Measurements from ENCODE around the gene TTLL13.

DNA sequence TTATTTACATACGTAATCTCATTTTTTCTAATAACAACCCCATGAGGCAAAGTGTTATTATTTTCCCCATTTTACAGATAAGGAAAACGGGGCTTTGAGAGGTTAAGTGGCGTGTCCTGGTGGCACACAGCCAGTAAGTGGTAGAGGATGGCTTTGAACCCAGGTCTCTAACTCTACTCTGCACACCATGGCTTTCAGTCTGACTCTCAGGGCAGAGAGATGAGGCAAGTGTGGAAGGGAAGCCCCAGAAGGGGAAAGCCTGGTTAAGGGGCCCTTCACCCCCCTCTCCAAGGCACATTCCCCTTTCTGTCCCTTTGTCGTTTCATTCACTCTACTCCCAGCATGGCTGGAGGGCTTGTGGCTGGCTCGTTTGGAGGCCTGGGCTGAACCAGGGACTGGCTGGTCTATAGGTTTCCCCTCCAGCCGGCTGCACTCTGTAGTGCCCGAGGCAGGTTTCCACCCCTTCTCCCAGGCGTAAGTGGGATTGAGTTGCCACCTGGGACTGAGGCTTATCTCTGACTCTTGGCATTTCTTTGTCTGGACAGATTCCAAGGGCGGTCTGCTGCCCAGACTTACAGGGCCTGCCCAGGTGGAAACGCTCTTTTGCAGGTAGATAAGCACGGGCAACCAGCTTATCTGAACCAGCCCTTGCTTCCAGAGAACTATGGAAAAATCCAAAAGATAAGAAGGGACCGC, 36.1 kb upstream of the TTLL13 start:
- TF ChIP-seq POLR2AphosphoS5 (IDR thresholded peaks at IDR 0.05; ENCODE audit: low read depth, low read length) = peak; percentile 25
- TF ChIP-seq, protein P1, sequence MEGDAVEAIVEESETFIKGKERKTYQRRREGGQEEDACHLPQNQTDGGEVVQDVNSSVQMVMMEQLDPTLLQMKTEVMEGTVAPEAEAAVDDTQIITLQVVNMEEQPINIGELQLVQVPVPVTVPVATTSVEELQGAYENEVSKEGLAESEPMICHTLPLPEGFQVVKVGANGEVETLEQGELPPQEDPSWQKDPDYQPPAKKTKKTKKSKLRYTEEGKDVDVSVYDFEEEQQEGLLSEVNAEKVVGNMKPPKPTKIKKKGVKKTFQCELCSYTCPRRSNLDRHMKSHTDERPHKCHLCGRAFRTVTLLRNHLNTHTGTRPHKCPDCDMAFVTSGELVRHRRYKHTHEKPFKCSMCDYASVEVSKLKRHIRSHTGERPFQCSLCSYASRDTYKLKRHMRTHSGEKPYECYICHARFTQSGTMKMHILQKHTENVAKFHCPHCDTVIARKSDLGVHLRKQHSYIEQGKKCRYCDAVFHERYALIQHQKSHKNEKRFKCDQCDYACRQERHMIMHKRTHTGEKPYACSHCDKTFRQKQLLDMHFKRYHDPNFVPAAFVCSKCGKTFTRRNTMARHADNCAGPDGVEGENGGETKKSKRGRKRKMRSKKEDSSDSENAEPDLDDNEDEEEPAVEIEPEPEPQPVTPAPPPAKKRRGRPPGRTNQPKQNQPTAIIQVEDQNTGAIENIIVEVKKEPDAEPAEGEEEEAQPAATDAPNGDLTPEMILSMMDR (IDR thresholded peaks at IDR 0.05) = no peak
- TF ChIP-seq, protein P2, sequence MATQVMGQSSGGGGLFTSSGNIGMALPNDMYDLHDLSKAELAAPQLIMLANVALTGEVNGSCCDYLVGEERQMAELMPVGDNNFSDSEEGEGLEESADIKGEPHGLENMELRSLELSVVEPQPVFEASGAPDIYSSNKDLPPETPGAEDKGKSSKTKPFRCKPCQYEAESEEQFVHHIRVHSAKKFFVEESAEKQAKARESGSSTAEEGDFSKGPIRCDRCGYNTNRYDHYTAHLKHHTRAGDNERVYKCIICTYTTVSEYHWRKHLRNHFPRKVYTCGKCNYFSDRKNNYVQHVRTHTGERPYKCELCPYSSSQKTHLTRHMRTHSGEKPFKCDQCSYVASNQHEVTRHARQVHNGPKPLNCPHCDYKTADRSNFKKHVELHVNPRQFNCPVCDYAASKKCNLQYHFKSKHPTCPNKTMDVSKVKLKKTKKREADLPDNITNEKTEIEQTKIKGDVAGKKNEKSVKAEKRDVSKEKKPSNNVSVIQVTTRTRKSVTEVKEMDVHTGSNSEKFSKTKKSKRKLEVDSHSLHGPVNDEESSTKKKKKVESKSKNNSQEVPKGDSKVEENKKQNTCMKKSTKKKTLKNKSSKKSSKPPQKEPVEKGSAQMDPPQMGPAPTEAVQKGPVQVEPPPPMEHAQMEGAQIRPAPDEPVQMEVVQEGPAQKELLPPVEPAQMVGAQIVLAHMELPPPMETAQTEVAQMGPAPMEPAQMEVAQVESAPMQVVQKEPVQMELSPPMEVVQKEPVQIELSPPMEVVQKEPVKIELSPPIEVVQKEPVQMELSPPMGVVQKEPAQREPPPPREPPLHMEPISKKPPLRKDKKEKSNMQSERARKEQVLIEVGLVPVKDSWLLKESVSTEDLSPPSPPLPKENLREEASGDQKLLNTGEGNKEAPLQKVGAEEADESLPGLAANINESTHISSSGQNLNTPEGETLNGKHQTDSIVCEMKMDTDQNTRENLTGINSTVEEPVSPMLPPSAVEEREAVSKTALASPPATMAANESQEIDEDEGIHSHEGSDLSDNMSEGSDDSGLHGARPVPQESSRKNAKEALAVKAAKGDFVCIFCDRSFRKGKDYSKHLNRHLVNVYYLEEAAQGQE (IDR thresholded peaks at IDR 0.05; ENCODE audit: insufficient read depth in 1 of 2, low read depth in 2 of 2, low read length in 1 of 2) = no peak
- TF ChIP-seq SIN3A (IDR thresholded peaks at IDR 0.05; ENCODE audit: borderline replicate concordance, insufficient read depth, low read depth, low read length) = no peak
